GM21576 (cell line): ENCODE data around the gene SNX8.

ENCODE experiments used
- ATAC-seq: cut with Tn5 transposase; IDR thresholded peaks from one replicate; pipeline ENCODE4 v1.9.1; 2021; ENCODE audit warnings: mild to moderate bottlenecking, moderate library complexity; ENCODE audit not compliant: unreplicated experiment

SNX8 gene

GRCh38 chr7:2208712-2209111, 105.5 kb downstream of the SNX8 start:
- ATAC-seq = no peak

- ATAC-seq = no peak
Measured at GRCh38 chr7:2205036-2205780, 109.0 kb downstream of the SNX8 start.

GRCh38 chr7:2204446-2204845, 109.8 kb downstream of the SNX8 start:
- no peak for ATAC-seq

- no peak for ATAC-seq
Measured at GRCh38 chr7:2203766-2204300, 110.4 kb downstream of the SNX8 start.

DNA sequence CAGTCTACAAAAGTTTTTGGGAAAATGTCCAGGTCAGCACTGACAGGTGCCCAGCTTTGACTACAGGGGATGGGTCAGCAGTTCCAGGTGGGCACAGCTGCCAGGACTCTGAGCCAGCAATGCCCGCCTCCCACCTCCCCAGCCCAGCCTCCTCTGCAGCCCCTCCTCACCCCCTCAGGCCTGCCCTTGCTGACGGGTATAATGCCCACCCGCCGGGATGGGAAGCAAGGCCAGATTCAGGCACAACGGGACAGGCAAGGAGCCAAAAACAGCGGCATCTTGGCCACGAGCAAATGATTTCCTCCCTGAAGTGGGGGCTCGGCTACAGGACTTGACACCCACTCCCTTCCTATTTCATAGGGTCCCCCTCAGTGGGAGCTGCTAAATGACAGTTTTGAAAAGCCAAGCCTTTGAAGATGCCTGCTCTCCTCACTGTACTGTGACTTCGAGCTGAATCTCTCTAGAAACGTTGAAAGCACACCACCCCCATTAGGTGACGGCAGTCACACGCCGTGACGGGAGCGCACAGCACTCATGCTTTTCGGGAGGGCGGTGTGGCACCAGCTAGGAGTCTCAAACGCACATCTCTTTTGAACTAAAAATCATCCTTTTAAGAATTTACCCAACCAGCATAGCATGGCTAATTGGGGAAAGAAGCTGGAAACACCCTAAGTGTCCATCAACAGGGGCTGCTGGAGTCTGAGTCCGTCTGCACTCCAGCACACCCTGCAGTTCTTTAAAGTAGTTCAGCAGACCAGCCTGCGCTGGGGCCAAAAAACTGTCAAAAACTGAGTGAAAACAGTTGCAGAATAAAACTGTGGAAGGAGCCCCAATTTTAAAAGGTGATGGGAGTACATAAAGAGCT, 111.1 kb downstream of the SNX8 start:
- no peak for ATAC-seq

GRCh38 chr7:2202361-2202761, 111.9 kb downstream of the SNX8 start:
- no peak for ATAC-seq
